ENCODE data around the gene HSPB1. TPM values are rescaled to one million over a fixed set of nuclear protein-coding genes. Genes with fewer than 3 reads are reported as not detected.

Gene HSPB1
- total RNA-seq, 3 donors from 2014 or later (not counting 1 experiment from before 2014, with no cell fraction given) = 14.4 to 15.9 (median 14.7) TPM

DNA sequence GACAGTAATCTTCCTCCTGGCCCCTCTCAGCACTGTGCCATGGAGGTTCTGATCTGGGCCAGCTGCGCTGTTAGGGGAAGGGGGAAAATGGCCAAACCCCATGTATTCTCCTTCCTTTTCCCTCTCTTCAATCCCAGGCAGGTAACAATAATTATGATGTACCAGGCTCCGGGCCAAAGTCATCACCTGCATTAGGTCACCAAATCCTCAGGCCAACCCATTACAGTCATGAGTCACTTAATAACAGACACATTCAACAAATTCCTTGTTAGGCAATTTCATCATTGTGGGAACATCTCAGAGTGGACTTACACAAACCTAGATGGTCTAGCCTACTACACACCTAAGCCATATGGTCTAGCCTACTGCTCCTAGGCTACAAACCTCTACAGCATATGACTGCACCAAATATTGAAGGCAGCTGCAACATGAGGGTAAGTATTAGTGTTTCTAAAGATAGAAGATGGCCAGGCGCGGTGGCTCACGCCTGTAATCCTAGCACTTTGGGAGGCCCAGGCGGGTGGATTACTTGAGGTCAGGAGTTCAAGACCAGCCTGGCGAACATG, 2.2 kb upstream of the HSPB1 start:
- Mint-ChIP-seq H3K27ac (no peak overlapping the region), H3K4me1 (peaks cover 5 to 21% of the 10 kb centered on the region in 2 donors), H3K27me3 (ENCODE audit: low read depth in 2 of 2) (peaks cover 0 to 8% of the 10 kb centered on the region in 2 donors), H3K4me3 (no peak overlapping the region), H3K36me3 (no peaks in the 10 kb centered on the region), H3K9me3 (no peaks in the 10 kb centered on the region)
- intact Hi-C loops (cut with micrococcal nuclease) = no loop called here
- peaks cover 25% of the 10 kb centered on the region for H3K4me1 ChIP-seq (ENCODE audit: control insufficient read depth, insufficient read depth, low read length)
- no peak for DNase-seq
- H3K27ac ChIP-seq (ENCODE audit: low read length) = no peak overlapping the region
- WGBS (ENCODE audit: insufficient coverage) = 93% methylated on average over 6 of the region's 7 CpGs
- H3K4me3 ChIP-seq (ENCODE audit: low read length) = no peak overlapping the region
- no peaks in the 10 kb centered on the region for H3K27me3 ChIP-seq (ENCODE audit: control insufficient read depth, insufficient read depth, low read length)
- TF ChIP-seq CTCF (IDR thresholded peaks at IDR 0.05) = no peak
- no peak for ATAC-seq
- no peaks in the 10 kb centered on the region for H3K36me3 ChIP-seq (ENCODE audit: control insufficient read depth, insufficient read depth, low read length)
- H3K9me3 ChIP-seq (ENCODE audit: control insufficient read depth, insufficient read depth, low read length) = no peaks in the 10 kb centered on the region

- no peaks in the 10 kb centered on the region for H3K9me3 ChIP-seq (ENCODE audit: control insufficient read depth, insufficient read depth, low read length)
- 88% methylated on average over 2 of the region's 3 CpGs for WGBS (ENCODE audit: insufficient coverage)
- Mint-ChIP-seq H3K27ac (no peak overlapping the region), H3K4me3 (peak overlapping the region; percentile 9), H3K4me1 (peaks cover 5 to 21% of the 10 kb centered on the region in 2 donors), H3K36me3 (no peaks in the 10 kb centered on the region), H3K27me3 (ENCODE audit: low read depth in 2 of 2) (peaks cover 0 to 8% of the 10 kb centered on the region in 2 donors), H3K9me3 (no peaks in the 10 kb centered on the region)
- peaks cover 25% of the 10 kb centered on the region for H3K4me1 ChIP-seq (ENCODE audit: control insufficient read depth, insufficient read depth, low read length)
- no peak overlapping the region for H3K27ac ChIP-seq (ENCODE audit: low read length)
- no peak for ATAC-seq
- H3K27me3 ChIP-seq (ENCODE audit: control insufficient read depth, insufficient read depth, low read length) = no peaks in the 10 kb centered on the region
- DNase-seq = no peak
- H3K4me3 ChIP-seq (ENCODE audit: low read length) = no peak overlapping the region
- intact Hi-C loops (cut with micrococcal nuclease) = no loop called here
- no peak for TF ChIP-seq CTCF (IDR thresholded peaks at IDR 0.05)
- H3K36me3 ChIP-seq (ENCODE audit: control insufficient read depth, insufficient read depth, low read length) = no peaks in the 10 kb centered on the region
Measured at GRCh38 chr7:76301000-76301399, 1.5 kb upstream of the HSPB1 start.

- Histone ChIP-seq H3K9me3 (ENCODE audit: control insufficient read depth, insufficient read depth, low read length) (no peaks in the 10 kb centered on the region), H3K4me3 (ENCODE audit: low read length) (peak overlapping the region; percentile 72), H3K27ac (ENCODE audit: low read length) (peak overlapping the region; percentile 28), H3K27me3 (ENCODE audit: control insufficient read depth, insufficient read depth, low read length) (no peaks in the 10 kb centered on the region), H3K36me3 (ENCODE audit: control insufficient read depth, insufficient read depth, low read length) (no peaks in the 10 kb centered on the region), H3K4me1 (ENCODE audit: control insufficient read depth, insufficient read depth, low read length) (peaks cover 25% of the 10 kb centered on the region)
- Mint-ChIP-seq H3K4me3 (peak overlapping the region; percentile 88), H3K27me3 (ENCODE audit: low read depth in 2 of 2) (peaks cover 0 to 2% of the 10 kb centered on the region in 2 donors), H3K27ac (peak overlapping the region in 1 of 2 donors; percentile 80), H3K36me3 (no peaks in the 10 kb centered on the region), H3K9me3 (no peaks in the 10 kb centered on the region), H3K4me1 (peaks cover 5 to 21% of the 10 kb centered on the region in 2 donors)
- peak; percentile 58 to 93 for DNase-seq
- intact Hi-C loops (cut with micrococcal nuclease) = loop anchor here (1.0 kb wide), 1 partner anchor 11 kb away; no protein-coding TSS in a partner anchor
- ATAC-seq = peak; percentile 50 to 65 (median 58)
- WGBS (ENCODE audit: insufficient coverage) = 2% methylated on average over 56 of the region's 56 CpGs
- TF ChIP-seq CTCF (IDR thresholded peaks at IDR 0.05) = no peak
Measured at GRCh38 chr7:76303202-76304147, 1.0 kb downstream of the HSPB1 start.
